Activated T-helper 9 cell treated with anti-CD3 and anti-CD28 coated beads, Interleukin-2, amount 50 U/mL, for 16 hours (primary cell): Measurements from ENCODE around the gene PLRG1.

Source experiments
- DNase-seq: peaks from one replicate; pipeline ENCODE4 v3.0.0-alpha.2; 2020; ENCODE audit warnings: low read depth

Gene PLRG1

GRCh38 chr4:154517591-154517990 lies 32.6 kb downstream of the PLRG1 start:
- no peak for DNase-seq

GRCh38 chr4:154516318-154517029 lies 33.7 kb downstream of the PLRG1 start:
- DNase-seq = no peak

- DNase-seq = no peak
These were observed 38.2 kb downstream of the PLRG1 start for GRCh38 chr4:154511981-154512380.

- no peak for DNase-seq
These were observed 38.7 kb downstream of the PLRG1 start for GRCh38 chr4:154511548-154511947.

- no peak for DNase-seq
These were observed 43.0 kb downstream of the PLRG1 start for GRCh38 chr4:154507156-154507555.

GRCh38 chr4:154506253-154506652 lies 43.9 kb downstream of the PLRG1 start:
- no peak for DNase-seq

- no peak for DNase-seq
These were observed 46.6 kb downstream of the PLRG1 start for GRCh38 chr4:154503598-154503997.

GRCh38 chr4:154502111-154502510 lies 48.1 kb downstream of the PLRG1 start:
- DNase-seq = no peak

GRCh38 chr4:154497889-154498288 lies 52.3 kb downstream of the PLRG1 start:
- DNase-seq = no peak

- no peak for DNase-seq
These were observed 54.3 kb downstream of the PLRG1 start for GRCh38 chr4:154495867-154496266.

GRCh38 chr4:154492288-154492687 lies 57.9 kb downstream of the PLRG1 start:
- no peak for DNase-seq

- no peak for DNase-seq
These were observed 58.6 kb downstream of the PLRG1 start, which contains the start of gene DCHS2 for GRCh38 chr4:154491341-154492271. TSS of gene DCHS2 (minus strand) at chr4:154491799. CDS start at chr4:154491355, 444 bp downstream.

GRCh38 chr4:154490583-154491340 lies 59.4 kb downstream of the PLRG1 start:
- no peak for DNase-seq

- DNase-seq = no peak
These were observed 60.0 kb downstream of the PLRG1 start for GRCh38 chr4:154490234-154490582.

- no peak for DNase-seq
These were observed 60.5 kb downstream of the PLRG1 start for GRCh38 chr4:154489558-154490233.

- no peak for DNase-seq
These were observed 63.1 kb downstream of the PLRG1 start for GRCh38 chr4:154487145-154487544.

GRCh38 chr4:154485127-154485773 lies 65.0 kb downstream of the PLRG1 start:
- no peak for DNase-seq
